Measurements from ENCODE around the gene MATCAP1.

The MATCAP1 gene

DNA sequence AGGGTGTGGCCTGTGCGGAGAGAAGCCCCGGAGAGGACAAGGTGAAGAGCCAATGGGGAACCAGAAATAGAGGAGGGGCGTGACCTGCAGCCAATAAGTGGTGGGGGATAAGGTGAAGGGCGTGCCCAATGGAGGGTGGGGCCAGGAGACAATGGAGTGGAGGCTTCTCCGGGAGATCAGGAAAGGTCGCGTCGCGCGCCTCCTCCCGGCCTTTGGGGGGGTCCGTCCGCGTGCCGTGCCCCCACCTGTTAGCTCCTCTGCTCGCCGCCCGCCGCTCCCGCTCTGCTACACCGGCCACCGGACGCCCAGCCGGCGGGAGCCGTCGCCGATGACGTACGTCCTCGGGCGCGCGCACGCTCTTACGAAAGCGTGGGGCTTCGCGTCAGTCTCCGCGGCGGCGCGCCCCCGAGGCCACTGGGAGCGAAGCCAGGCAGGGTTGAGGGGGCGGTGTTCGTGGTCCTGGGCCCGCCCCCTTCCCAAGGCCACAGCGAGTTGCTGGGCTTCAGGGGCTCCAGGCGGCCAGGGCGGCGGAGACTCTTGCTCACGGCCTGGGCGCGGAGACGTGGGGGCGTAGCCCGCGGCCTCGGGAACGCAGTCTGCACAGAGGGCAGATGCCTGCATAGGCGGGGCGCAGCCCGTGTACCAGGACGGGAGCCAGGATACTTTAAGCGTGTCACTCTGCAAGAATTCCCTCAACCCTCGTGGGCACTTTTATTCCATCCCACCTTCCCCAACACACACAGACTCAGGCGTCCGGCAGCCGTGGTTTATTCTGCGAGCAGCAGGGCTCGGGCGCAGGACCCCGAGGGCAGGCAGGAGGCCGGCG lies at the start of gene MATCAP1:
MATCAP1 (minus strand) TSS at position 337 of the 826 bp plus-strand sequence. CDS start 3,353 bp downstream, outside the sequence.
- peak; percentile 95 for DNase-seq

DNA sequence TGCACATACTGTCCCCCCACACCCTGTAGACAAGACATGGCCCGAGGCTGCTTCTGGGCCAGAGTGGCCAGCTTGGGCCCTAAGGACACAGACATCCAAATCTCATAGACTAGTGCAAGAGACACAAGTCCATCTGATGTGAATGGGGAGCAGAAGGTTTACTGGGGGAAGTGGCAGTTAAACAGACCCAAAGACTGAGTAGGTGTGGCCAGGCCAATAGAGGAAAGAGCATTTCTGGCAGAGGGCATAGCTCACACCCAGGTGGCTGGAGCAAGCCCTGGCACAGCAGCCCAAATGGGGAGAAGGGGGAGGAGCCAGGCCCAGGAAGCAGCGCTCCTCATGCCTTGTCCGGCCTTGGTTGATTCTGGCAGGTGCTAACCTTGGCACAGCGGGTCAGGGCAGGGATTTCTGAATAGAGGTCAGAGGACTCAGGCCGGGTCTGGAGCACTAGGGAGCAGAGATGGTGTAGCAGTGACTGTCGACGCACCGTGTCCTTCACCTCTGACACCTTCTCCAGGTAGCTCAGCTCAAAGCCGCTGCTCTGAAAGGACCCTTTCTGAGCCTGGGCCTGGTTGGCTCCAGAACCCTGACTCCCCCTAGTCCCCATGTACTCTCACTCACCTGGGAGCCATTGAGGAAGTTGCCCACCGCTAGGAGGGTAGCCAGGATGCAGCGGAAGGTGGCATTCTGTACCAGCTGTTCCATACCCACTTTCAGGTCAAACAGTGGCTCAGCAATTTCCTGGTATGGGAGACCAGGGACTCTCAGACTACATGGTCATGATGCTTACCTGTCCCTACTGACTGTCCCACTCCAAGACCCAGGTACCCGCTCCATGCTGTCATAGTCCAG lies 47.3 kb upstream of the MATCAP1 start:
- no peak for DNase-seq

DNA sequence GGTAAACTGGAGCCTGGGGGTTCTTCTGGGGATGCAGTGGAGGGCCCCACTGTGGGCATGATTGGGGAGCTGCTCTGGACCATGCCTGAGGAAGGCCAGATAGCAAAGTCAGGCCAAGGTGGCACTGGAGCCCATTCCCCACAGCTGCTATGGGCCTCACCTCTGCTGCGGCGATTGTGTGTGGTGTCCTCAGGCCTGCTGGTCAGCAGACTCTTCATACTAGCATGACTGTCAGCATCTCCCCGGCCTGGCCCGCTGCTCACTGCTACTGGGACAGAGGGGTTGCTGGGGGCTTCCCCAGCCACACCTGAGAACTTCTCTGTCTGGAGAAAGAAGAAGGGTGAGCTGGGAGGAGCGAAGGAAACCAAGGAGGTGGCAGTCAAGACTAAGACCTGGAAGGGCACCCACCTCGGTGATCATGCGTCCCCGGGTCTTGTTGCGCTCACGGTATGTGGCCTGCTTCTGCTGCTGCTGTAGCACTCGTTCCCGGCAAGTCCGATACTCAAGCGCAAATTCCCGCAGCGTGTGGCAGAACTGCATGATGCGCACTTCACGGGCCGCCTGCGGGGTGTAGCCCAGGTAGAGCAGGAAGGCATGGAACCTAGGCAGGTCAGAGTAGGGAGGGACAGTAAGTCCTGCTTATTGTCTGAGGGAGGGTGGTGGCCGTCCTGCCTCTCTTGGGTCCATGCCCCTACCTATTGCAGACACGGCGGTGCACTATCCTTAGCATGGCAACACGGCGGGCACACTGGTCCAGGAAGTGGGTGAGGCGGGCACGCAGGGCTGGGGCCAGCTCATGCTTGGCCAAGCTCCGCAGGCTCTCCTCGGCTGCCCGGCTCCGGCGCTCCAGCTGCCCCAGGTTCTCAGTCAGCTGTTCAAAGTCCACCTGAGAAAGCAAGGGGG lies 46.4 kb upstream of the MATCAP1 start:
- no peak for DNase-seq

DNA sequence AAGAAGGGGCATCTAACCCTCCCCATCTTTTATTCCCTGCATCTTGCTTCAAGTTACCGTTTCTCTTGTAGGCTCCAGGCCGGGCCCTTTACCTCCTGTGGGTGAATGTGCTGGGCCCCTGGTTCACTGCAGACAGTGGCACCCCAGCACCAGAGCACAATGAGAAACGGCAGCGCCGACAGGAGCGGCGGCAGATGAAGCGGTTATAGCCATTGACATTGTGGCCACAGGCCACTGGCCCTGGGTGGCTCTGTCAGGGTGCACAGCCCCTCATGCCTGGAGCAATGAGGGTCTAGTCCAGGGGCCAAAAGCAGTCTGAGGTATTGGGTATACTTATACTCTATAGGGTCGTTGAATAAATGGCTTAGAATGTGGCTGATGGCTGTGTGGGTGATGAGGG lies 45.1 kb upstream of the MATCAP1 start:
- DNase-seq: no peak

DNA sequence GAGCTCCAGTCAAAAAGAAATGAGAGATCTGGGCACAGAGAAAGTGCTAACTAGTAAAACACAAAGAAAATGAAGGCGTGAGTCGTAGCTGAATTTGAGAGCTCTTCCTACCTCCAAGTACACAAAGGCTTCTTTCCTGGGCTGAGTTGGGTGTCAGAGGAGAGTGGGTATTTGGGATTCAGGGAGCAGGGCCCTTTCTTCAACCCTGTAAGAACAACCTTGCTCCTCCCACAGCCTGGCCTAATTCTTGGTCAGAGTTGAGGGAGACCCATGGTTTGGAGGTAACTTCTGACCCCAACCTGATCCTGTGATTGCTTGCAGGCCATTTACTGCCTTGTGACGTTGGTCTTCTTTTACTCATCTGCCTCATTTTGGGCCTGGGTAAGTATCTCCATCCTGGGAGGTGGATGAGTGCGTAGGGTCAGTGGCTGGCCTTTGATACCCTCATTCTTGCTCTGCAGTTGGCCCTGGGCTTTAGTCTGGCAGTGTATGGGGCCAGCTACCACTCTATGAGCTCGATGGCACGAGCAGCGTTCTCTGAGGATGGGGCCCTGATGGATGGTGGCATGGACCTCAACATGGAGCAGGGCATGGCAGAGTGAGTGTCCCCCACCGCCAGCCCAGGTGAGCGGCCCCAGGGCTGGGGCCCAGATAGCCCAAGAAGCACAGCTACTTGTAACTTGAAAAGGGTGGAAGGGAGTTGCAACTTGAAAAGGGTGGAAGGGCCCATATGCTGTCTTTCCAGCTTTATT lies 44.4 kb upstream of the MATCAP1 start:
- no peak for DNase-seq

DNA sequence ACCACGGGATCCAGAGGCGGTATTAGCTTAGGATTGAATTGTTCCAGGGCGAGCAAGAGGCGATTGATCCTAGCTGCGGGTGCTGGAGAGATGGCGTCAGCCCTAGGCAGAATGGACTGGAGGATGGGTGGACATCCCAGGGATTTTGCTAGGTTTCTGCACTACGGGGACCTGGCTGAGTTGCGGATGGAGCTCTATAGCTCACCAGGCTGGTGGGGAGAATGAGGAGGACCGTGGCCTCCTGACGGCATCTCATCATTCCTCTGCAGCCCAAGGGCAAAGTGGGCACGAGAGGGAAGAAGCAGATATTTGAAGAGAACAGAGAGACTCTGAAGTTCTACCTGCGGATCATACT lies 43.8 kb upstream of the MATCAP1 start:
- no peak for DNase-seq

DNA sequence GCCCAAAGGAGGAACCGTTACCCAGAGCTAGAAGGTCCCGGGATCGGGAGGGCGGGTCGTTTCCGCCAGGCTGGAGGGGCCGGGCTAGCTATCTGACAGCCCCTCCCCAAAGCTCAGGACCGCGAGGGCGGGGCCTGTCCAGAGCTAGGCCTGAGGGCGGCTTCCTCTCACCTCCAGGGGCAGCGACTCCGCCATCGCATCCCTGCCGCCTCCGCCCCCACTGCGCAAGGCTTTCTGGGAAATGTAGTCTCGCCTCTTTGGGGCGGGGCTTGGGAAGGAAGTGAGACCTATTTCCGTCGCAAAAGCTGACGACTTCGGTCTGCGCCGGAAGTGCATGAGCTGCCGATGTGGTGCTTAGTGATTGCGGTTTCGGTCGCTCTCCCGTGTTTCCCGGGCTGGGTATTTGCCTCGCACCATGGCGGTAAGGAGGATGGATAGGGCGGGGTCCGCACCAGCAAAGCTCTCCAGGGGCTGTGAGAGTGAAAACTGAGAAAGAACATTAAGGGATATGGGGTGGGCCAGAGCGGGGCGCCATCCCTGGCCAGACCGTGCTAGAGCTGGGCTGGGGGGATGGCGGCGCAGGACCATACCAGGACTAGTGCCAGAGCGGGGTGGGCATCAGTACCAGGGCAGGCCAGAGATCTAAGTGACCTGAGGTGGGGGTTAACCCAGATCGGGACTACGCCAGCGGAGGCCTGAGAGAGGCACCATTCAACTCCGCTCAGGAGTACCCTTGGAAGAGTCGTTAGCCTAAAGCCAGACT lies 43.2 kb upstream of the MATCAP1 start, which contains the start of gene TMEM208:
TMEM208 (plus strand) TSS at position 327 of the 763 bp plus-strand sequence; CDS start at position 416, 89 bp downstream.
- DNase-seq: peak; percentile 97

DNA sequence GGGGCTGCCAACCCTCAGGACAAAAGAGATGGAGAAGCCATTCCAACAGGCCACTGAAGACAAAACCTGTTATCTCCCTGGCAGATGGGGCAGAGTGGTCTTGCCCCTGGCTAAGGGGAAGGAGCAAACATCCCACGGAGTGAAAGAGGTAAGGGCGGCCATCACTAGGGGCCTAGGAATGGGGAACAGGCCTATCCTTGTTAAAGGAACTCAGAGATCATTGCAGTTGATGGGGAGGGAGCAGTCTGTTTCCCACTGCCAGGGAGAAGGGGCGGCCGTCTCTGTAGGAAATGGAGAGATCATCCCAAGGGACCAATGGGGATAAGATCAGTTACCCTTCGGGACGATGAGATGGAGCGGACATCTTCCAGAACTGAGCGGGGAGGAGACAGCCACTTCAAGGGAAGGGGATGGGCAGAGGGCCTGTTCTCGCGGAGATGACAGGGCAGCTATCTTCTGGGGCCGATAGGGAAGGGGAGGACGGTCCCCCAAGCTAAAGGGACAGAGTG lies 42.6 kb upstream of the MATCAP1 start:
- DNase-seq: no peak

DNA sequence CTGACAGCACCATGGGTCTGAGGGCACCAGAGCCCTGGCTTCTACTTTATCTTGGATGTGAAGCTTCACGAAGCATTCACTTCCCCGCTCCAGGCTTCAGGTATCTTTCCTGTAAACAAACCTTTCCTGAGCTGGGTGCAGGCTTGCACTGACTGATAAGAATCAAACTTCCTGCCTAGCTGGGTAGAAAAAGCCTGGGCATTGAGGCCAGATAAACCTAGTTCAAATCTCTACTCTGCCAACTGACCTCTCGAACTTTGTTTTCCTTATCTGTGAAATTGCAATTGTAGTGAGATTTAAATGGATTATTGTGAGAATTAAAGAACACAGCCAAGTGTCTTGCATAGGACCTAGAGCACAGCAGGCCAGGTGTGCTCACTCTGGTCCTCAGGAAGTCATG lies 40.2 kb upstream of the MATCAP1 start:
- no peak for DNase-seq

DNA sequence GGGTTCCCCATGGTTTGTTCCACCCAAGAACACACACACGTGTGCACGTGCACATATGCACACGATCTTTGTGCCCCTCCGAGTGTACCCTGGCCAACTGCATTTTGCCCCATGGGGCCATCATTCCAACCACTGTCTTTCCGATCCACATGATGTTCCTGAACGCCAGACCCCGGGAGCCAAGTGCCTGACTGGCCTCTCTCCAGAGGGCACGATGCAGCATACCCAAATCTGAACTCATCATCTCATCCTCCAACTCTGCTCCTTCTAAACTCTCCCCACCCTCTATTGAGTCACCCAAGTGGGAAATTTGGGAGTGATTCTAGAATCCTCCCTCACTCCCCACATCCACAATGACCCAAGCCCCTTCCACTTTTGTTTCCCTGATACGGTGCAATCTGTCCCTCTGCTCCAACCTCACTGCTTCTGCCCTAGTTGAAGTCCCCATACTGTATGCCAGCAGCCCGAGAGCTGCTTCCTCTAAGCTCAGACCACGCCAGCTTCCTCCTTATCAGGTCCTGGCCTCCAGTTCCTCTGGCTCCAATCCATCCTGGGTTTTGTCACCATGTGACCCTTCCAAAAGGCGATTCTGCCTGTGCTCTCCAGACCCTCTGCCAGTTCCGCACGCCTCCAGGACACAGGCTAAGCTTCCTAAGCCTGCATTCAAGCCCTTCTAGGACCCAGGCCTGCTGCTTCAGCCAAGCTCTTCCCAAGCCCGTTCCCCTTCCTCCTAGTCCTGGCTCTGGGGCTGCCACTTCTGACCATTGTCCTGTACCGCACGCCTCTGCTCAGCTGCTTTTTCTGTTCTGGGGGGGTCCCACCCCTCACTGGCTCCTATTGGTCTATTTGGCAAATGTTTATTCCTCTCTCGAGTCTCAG lies 33.1 kb upstream of the MATCAP1 start:
- no peak for DNase-seq

DNA sequence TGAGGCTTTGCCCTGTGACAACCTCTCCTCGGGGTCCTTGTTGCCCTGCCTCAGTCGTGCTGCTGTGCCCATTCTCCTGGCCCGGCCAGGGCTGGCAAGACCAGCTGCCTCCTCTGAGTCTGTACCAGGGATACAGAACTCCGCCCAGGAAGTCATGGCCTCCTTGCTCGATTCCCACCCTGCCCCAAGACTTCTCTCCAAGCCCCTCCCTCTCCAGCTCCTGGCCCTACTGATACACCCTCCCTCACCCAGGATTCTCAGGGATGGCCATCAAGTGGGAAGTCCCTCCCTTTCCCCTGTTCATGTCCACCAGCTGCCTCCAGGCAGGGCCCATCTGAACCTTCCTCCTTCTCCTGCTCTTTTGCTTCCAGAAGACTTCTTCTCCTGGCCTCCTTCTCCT lies 31.9 kb upstream of the MATCAP1 start:
- DNase-seq: no peak

DNA sequence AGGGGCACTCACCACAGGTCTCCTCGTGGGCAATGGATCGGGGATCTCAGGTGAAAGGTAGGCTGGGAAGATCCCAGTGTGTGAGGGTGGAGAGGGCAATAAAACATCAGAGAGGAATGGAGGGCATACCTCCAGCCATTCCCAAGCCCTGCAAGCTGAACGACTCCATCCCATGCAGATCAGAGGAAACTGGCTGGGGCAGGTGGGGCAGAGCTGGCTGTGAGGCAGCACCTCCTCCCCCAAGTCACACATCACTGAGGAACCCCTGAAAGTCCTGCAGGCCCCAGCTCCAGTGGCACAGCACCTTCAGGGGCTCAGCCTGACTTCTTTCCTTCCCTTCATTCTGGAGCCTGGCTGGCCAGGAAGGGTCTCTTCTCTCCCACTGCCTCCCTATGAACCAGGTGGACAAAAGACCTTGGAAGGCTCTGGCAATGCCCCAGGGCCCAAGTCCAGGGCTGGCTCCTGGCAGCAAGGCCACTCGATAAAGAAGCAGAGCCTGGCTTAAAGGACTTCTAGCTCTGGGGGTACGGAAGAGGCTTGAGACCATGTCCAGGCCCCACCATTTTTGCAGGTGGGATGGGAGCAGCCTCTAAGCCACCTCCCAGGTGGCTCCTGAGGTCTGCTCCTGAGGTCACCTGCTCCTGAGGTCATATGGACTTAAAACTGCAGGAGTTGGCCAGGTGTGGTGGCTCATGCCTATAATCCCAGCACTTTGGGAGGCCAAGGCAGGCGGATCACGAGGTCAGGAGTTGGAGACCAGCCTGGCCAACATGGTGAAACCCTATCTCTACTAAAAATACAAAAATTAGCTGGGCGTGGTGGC lies 29.6 kb upstream of the MATCAP1 start:
- no peak for DNase-seq

DNA sequence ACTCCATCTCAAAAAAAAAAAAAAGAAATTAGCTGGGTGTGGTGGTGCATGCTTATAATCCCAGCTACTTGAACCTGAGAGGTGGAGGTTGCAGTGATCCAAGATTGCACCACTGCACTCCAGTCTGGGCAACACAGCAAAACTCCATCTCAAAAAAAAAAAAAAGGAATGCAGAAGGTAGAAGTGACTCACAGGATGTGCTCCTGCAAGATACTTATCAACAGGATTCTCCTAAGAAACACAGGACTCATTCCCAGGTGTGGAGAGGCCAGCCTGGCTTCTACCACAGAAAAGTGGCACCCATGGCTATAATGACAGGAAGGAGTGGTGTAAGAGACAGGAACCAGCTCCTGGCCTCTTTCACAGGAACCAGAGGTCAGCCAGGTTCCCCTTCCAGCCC lies 29.0 kb upstream of the MATCAP1 start:
- DNase-seq: peak; percentile 16

DNA sequence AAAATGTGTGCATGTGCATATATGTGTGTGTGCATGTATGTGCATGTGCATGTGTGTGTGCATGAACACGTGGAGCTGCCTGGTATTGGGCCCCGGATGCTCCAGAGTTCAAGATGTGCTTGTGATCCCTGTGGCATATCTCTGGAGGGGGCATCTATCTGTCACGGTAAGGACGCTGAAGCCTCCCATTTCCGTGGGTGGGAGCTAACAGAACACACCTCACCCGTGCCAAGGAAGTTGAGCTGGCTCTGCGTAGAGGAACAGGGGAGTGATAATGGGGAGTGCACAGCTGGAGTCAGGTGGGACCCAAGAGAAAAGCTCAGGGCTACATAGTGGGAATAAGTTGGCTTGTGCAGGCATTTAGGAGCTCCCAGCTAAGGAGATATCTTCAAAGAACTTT lies 27.9 kb upstream of the MATCAP1 start:
- DNase-seq: no peak

DNA sequence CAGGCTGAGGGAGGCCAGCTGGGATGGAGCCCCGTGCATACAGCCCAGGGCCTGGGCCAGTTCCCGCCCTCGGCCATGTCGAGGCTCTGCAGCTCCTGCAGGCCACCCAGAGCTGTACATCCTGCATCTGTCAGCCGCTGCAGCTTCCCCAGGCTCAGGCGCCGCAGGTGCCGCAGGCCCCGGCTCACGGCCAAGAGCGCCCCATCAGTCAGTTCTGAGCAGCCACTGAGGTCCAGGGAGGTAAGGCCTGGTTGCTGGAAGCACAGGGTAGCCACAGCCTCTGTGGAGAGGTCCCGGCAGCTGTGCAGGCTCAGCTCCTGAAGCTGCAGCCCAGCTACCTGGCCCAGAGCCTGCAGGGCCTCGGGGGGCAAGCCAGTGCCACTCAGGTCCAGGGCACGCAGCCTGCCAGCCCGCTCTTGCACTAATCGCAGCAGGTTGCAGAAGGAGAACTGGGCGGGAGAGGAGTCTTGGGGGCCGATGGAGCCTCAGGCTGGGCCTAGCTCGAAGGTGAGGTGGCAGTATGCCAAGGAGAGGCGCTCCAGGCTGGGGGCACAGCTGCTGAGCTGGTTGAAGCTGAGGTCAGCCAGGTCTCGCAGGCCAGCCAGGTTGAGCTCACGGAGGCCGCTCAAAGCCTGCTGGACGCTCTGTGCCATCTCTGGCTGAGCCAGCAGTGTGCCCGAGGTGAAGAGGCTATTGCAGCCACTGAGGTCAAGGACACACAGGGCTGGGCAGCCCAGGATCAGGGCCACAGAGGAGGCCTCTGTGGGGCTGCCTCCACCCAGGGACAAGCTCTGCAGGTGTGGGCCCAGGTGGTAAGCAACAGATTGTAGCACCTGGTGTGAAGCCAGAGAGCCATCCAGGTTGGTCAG lies 26.5 kb upstream of the MATCAP1 start:
- DNase-seq: no peak

DNA sequence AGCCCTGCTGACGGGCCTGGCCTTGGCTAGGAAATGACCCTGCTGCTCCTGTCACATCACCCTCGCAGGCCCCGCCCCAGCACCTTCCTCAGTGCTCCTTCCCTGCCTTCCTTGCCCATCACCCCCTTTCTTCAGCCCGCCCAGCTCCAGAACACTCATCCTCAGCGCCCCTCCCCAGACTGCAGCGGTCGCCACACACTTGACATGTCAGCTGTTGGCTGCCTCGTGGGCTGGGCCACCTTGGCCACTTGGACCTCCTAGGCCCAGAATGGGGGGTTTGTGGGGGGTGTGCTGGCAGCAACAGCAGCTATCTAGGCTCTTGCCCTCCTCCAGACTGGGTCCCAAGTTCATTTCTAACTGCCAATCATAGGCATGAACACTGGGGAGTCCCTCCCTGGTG lies 25.8 kb upstream of the MATCAP1 start:
- DNase-seq: no peak

DNA sequence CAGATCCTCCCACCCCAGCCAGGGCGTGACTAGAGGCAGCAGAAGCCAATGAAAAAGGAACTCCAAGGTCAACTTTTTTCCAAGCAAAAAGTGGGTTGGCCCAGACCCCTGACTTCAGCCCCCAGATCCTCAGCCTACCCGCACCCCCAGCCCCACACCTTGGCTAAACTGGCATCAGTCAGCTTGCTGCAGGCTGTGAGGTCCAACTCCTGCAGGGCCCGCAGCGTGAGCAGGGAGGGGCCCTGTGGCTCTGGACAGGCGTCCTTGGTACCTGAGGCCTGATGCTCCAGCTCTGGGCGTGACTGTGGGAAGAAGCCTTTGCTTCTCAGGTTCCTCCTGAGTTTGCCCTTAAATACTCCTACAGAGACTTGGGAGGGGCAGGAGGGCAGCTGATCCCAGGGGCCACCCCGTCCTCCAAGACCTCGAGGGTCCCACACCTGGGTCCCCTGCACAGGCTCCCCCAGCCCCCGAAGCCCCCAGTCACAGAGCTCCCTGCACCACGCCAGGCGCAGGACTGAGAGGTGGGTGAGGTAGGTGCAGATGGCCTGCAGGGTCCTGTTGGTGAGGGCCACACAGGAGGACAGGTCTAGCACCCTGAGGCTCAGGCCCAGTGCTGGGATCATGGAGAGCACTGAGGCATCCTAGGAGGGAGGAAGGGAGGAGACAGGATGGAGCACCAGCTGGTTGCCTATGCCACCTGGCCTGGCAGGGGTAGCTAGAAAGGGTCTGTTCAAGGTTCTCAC lies 24.6 kb upstream of the MATCAP1 start:
- no peak for DNase-seq
